Liver (tissue), 9 donors: ENCODE data around the gene CSTPP1. TPM values are rescaled to one million over a fixed set of nuclear protein-coding genes. Genes with fewer than 3 reads are reported as not detected.

Experiments used
- DNase-seq: peaks from one replicate; pipeline ENCODE4 v3.0.0-alpha.2; 2017; ENCODE audit warnings: low spot score
- H3K27ac ChIP-seq, 2 donors: one replicate each; pipeline ENCODE4 v1.7.0; 2013; ENCODE audit warnings: inconsistent platforms in 2 of 2, low read length in 2 of 2, control low read depth in 1 of 2, low read depth in 1 of 2, mild to moderate bottlenecking in 1 of 2
- H3K27me3 ChIP-seq, 4 donors: one replicate each; pipeline versions ENCODE4 v1.6.1 to v1.7.0; 2013; ENCODE audit warnings: low read length in 3 of 4, inconsistent platforms in 1 of 4, mild to moderate bottlenecking in 1 of 4, moderate library complexity in 1 of 4; ENCODE audit not compliant: control insufficient read depth in 4 of 4, insufficient read depth in 4 of 4
- H3K36me3 ChIP-seq, 4 donors: one replicate each; pipeline versions ENCODE4 v1.6.1 to v1.7.0; 2013; ENCODE audit warnings: low read length in 3 of 4, mild to moderate bottlenecking in 3 of 4, low read depth in 1 of 4, moderate library complexity in 1 of 4; ENCODE audit not compliant: control insufficient read depth in 4 of 4, insufficient read depth in 3 of 4
- H3K4me1 ChIP-seq, 4 donors: one replicate each; pipeline versions ENCODE4 v1.6.1 to v1.7.0; 2013; ENCODE audit warnings: low read length in 3 of 4, mild to moderate bottlenecking in 3 of 4, moderate library complexity in 1 of 4; ENCODE audit not compliant: control insufficient read depth in 4 of 4, insufficient read depth in 4 of 4
- H3K4me3 ChIP-seq, 3 donors: one replicate each; pipeline versions ENCODE4 v1.6.1 to v1.7.0; 2013; ENCODE audit warnings: low read length in 3 of 3, control low read depth in 1 of 3, low read depth in 1 of 3, mild to moderate bottlenecking in 1 of 3
- H3K9ac ChIP-seq, 2 donors: one replicate each; pipeline ENCODE4 v1.7.0; 2013; ENCODE audit warnings: low read length in 2 of 2, mild to moderate bottlenecking in 2 of 2, moderate library complexity in 2 of 2, control low read depth in 1 of 2, low read depth in 1 of 2
- H3K9me3 ChIP-seq, 4 donors: one replicate each; pipeline versions ENCODE4 v1.6.1 to v1.7.0; 2013; ENCODE audit warnings: low read length in 3 of 4; ENCODE audit not compliant: control insufficient read depth in 4 of 4
- EGR1 ChIP-seq, 2 donors: IDR thresholded peaks; 2 replicates each; pipeline ENCODE4 v1.6.1; 2016 to 2018; ENCODE audit warnings: antibody characterized with exemption in 2 of 2, low read depth in 2 of 2
- FOXA1 ChIP-seq: IDR thresholded peaks from 2 replicates; pipeline ENCODE4 v1.6.1; 2016; ENCODE audit warnings: antibody characterized with exemption
- FOXA2 ChIP-seq: IDR thresholded peaks from 2 replicates; pipeline ENCODE4 v1.6.1; 2016; ENCODE audit warnings: antibody characterized with exemption
- HNF4A ChIP-seq, 2 donors: conservative IDR thresholded peaks; 2 replicates each; pipeline ENCODE4 v1.6.1; 2016; ENCODE audit warnings: antibody characterized with exemption in 2 of 2, mild to moderate bottlenecking in 2 of 2
- HNF4G ChIP-seq: IDR thresholded peaks from 2 replicates; pipeline ENCODE4 v1.6.1; 2016; ENCODE audit warnings: antibody characterized with exemption
- JUND ChIP-seq, 2 donors: IDR thresholded peaks; 2 replicates each; pipeline ENCODE4 v1.6.1; 2016; ENCODE audit warnings: antibody characterized with exemption in 2 of 2
- NR2F2 ChIP-seq: IDR thresholded peaks from 2 replicates; pipeline ENCODE4 v1.6.1; 2016; ENCODE audit warnings: antibody characterized with exemption
- RAD21 ChIP-seq, 2 donors: IDR thresholded peaks; 2 replicates each; pipeline ENCODE4 v1.6.1; 2016; ENCODE audit warnings: antibody characterized with exemption in 2 of 2, mild to moderate bottlenecking in 2 of 2
- RXRA ChIP-seq, 2 donors: IDR thresholded peaks; 2 replicates each; pipeline ENCODE4 v1.6.1; 2017 to 2018; ENCODE audit warnings: antibody characterized with exemption in 2 of 2, mild to moderate bottlenecking in 1 of 2
- SP1 ChIP-seq: IDR thresholded peaks from 2 replicates; pipeline ENCODE4 v1.6.1; 2018; ENCODE audit warnings: antibody characterized with exemption, mild to moderate bottlenecking
- TAF1 ChIP-seq: conservative IDR thresholded peaks from 2 replicates; pipeline ENCODE4 v1.6.1; 2016; ENCODE audit warnings: antibody characterized with exemption, mild to moderate bottlenecking
- YY1 ChIP-seq: IDR thresholded peaks from 2 replicates; pipeline ENCODE4 v1.6.1; 2016; ENCODE audit warnings: antibody characterized with exemption, mild to moderate bottlenecking
- WGBS: extraction: QIAGEN DNeasy Blood & Tissue Kit; methylation state at CpG from one replicate; pipeline ENCODE4 v1.1.7; 2013; 5-methylcytosine and 5-hydroxymethylcytosine counted together
- polyA plus RNA-seq, 2 donors: library from polyadenylated mRNA; stranded (reverse) in 1 of 2; unstranded in 1 of 2; fragments of 200-250 nt in 1 of 2; fragments of >200 nt in 1 of 2; fragmentation: Nextera tagmentation in 1 of 2; extraction: Ambion mirVana in 1 of 2; gene quantifications; one replicate each; pipeline versions ENCODE4 v1.2.1 to v1.2.3, GENCODE V29; 2013 to 2015
- total RNA-seq, 2 donors: library from RNA; depleted of rRNA; stranded (reverse); fragments of >200 nt; gene quantifications; one replicate each; pipeline ENCODE4 v1.2.3, GENCODE V29; 2014
- TF ChIP-seq, protein P1 (sequence below): IDR thresholded peaks from 2 replicates; pipeline ENCODE4 v1.6.1; 2016; ENCODE audit warnings: antibody characterized with exemption
- TF ChIP-seq, protein P2 (sequence below): IDR thresholded peaks from 2 replicates; pipeline ENCODE4 v1.6.1; 2016; ENCODE audit warnings: antibody characterized with exemption
- TF ChIP-seq, protein P3 (sequence below): IDR thresholded peaks from 2 replicates; pipeline ENCODE4 v1.6.1; 2016; ENCODE audit warnings: antibody characterized with exemption, mild to moderate bottlenecking
- TF ChIP-seq, protein P4 (sequence below): fragments of 150-350 bp; IDR thresholded peaks from 2 replicates; pipeline ENCODE4 v1.5.1; 2017; ENCODE audit warnings: improper control_type of control experiment, low read depth, low read length; ENCODE audit not compliant: missing input control
- TF ChIP-seq, protein P5 (sequence below): IDR thresholded peaks from 2 replicates; pipeline ENCODE4 v1.6.1; 2016; ENCODE audit warnings: antibody characterized with exemption
- donor health status: healthy.
- donor health status: healthy.
- donor health status: healthy.
- donor health status: healthy.
- donor health status: healthy.

CSTPP1 gene
- total and polyA plus RNA-seq, 4 donors = 5.4 to 6.6 (median 5.7) TPM

DNA sequence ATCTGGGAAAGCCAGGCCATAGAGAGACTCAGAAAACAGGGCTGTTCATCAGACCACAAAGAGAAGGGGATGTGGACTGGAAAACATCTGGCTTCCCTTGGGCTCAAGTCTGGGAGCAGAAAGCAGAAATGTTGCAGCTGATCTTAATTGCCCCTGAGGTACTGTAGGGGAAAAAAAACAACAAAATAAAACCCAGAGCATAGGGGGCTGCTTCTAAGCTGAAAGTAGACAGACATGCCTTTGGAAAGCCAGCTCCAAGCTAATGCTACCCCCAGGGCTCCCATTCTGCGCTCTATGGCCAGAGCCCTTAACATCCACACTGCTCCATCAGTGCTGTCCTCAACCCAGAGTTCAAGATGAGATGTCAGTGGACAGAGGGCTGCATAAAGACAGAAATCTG lies 251.7 kb downstream of the CSTPP1 start:
- no peaks in the 10 kb centered on the region for H3K27me3 ChIP-seq
- 98% methylated on average over 1 of the region's 1 CpG for WGBS
- DNase-seq = no peak
- H3K9me3 ChIP-seq = no peaks in the 10 kb centered on the region
- TF ChIP-seq, protein P1, sequence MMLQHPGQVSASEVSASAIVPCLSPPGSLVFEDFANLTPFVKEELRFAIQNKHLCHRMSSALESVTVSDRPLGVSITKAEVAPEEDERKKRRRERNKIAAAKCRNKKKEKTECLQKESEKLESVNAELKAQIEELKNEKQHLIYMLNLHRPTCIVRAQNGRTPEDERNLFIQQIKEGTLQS = no peak
- TF ChIP-seq SP1 = no peak
- no peak for TF ChIP-seq FOXA1
- no peak for TF ChIP-seq RAD21 (IDR thresholded peaks at IDR 0.05)
- TF ChIP-seq YY1 = no peak
- TF ChIP-seq FOXA2 = no peak
- TF ChIP-seq RXRA (IDR thresholded peaks at IDR 0.05) = no peak
- TF ChIP-seq JUND (IDR thresholded peaks at IDR 0.05) = no peak
- TF ChIP-seq, protein P2, sequence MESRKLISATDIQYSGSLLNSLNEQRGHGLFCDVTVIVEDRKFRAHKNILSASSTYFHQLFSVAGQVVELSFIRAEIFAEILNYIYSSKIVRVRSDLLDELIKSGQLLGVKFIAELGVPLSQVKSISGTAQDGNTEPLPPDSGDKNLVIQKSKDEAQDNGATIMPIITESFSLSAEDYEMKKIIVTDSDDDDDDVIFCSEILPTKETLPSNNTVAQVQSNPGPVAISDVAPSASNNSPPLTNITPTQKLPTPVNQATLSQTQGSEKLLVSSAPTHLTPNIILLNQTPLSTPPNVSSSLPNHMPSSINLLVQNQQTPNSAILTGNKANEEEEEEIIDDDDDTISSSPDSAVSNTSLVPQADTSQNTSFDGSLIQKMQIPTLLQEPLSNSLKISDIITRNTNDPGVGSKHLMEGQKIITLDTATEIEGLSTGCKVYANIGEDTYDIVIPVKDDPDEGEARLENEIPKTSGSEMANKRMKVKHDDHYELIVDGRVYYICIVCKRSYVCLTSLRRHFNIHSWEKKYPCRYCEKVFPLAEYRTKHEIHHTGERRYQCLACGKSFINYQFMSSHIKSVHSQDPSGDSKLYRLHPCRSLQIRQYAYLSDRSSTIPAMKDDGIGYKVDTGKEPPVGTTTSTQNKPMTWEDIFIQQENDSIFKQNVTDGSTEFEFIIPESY = no peak
- TF ChIP-seq, protein P3, sequence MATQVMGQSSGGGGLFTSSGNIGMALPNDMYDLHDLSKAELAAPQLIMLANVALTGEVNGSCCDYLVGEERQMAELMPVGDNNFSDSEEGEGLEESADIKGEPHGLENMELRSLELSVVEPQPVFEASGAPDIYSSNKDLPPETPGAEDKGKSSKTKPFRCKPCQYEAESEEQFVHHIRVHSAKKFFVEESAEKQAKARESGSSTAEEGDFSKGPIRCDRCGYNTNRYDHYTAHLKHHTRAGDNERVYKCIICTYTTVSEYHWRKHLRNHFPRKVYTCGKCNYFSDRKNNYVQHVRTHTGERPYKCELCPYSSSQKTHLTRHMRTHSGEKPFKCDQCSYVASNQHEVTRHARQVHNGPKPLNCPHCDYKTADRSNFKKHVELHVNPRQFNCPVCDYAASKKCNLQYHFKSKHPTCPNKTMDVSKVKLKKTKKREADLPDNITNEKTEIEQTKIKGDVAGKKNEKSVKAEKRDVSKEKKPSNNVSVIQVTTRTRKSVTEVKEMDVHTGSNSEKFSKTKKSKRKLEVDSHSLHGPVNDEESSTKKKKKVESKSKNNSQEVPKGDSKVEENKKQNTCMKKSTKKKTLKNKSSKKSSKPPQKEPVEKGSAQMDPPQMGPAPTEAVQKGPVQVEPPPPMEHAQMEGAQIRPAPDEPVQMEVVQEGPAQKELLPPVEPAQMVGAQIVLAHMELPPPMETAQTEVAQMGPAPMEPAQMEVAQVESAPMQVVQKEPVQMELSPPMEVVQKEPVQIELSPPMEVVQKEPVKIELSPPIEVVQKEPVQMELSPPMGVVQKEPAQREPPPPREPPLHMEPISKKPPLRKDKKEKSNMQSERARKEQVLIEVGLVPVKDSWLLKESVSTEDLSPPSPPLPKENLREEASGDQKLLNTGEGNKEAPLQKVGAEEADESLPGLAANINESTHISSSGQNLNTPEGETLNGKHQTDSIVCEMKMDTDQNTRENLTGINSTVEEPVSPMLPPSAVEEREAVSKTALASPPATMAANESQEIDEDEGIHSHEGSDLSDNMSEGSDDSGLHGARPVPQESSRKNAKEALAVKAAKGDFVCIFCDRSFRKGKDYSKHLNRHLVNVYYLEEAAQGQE = no peak
- no peak for TF ChIP-seq NR2F2
- TF ChIP-seq, protein P4, sequence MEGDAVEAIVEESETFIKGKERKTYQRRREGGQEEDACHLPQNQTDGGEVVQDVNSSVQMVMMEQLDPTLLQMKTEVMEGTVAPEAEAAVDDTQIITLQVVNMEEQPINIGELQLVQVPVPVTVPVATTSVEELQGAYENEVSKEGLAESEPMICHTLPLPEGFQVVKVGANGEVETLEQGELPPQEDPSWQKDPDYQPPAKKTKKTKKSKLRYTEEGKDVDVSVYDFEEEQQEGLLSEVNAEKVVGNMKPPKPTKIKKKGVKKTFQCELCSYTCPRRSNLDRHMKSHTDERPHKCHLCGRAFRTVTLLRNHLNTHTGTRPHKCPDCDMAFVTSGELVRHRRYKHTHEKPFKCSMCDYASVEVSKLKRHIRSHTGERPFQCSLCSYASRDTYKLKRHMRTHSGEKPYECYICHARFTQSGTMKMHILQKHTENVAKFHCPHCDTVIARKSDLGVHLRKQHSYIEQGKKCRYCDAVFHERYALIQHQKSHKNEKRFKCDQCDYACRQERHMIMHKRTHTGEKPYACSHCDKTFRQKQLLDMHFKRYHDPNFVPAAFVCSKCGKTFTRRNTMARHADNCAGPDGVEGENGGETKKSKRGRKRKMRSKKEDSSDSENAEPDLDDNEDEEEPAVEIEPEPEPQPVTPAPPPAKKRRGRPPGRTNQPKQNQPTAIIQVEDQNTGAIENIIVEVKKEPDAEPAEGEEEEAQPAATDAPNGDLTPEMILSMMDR = no peak
- TF ChIP-seq, protein P5, sequence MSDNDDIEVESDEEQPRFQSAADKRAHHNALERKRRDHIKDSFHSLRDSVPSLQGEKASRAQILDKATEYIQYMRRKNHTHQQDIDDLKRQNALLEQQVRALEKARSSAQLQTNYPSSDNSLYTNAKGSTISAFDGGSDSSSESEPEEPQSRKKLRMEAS = no peak
- no peak for TF ChIP-seq HNF4G
- TF ChIP-seq TAF1 = no peak
- no peak for TF ChIP-seq HNF4A (conservative IDR thresholded peaks at IDR 0.05)
- no peak for TF ChIP-seq EGR1 (IDR thresholded peaks at IDR 0.05; ENCODE audit: low read depth in 2 of 2)
- no peaks in the 10 kb centered on the region for H3K36me3 ChIP-seq
- peak overlapping the region; percentile 26 to 71 for H3K27ac ChIP-seq
- no peak overlapping the region for H3K9ac ChIP-seq
- no peak overlapping the region for H3K4me3 ChIP-seq
- H3K4me1 ChIP-seq = peaks cover 8 to 56% (median 47%) of the 10 kb centered on the region in 4 donors
